H9 (cell line): Measurements from ENCODE around the gene SDR39U1. TPM values are rescaled to one million over a fixed set of nuclear protein-coding genes. Genes with fewer than 3 reads are reported as not detected.
A peak's percentile ranks its signal among the peaks of the same experiment; 100 is the strongest.

Experiments
- DNase-seq: peaks from one replicate; pipeline ENCODE4 v3.0.0-alpha.2; 2017
- H2AFZ ChIP-seq: one replicate; pipeline ENCODE4 v1.6.1; 2013; ENCODE audit warnings: mild to moderate bottlenecking, low read length, control low read depth, moderate library complexity
- H2AK5ac ChIP-seq: 2 replicates; pipeline ENCODE4 v1.6.1; 2013; ENCODE audit warnings: low read length, control low read depth, mixed read lengths; ENCODE audit not compliant: insufficient read length
- H2BK120ac ChIP-seq: one replicate; pipeline ENCODE4 v1.6.1; 2013; ENCODE audit warnings: low read depth, mild to moderate bottlenecking, low read length, control low read depth, inconsistent platforms; ENCODE audit not compliant: poor library complexity, severe bottlenecking
- H2BK12ac ChIP-seq: 2 replicates; pipeline ENCODE4 v1.6.1; 2013; ENCODE audit warnings: low read length, control low read depth, mixed read lengths, low read depth; ENCODE audit not compliant: insufficient read length
- H2BK15ac ChIP-seq: 2 replicates; pipeline ENCODE4 v1.6.1; 2013; ENCODE audit warnings: low read depth, low read length, control low read depth
- H2BK20ac ChIP-seq: one replicate; pipeline ENCODE4 v1.6.1; 2013; ENCODE audit warnings: low read depth, mild to moderate bottlenecking, low read length, control low read depth, inconsistent platforms; ENCODE audit not compliant: poor library complexity, severe bottlenecking
- H2BK5ac ChIP-seq: 2 replicates; pipeline ENCODE4 v1.6.1; 2013; ENCODE audit warnings: low read length, control low read depth, mixed read lengths; ENCODE audit not compliant: insufficient read length
- H3K14ac ChIP-seq: 2 replicates; pipeline ENCODE4 v1.6.1; 2013; ENCODE audit warnings: low read length, control low read depth; ENCODE audit not compliant: insufficient read depth
- H3K18ac ChIP-seq: 2 replicates; pipeline ENCODE4 v1.6.1; 2013; ENCODE audit warnings: low read depth, mild to moderate bottlenecking, mixed read lengths, low read length, control low read depth; ENCODE audit not compliant: insufficient read length
- H3K23ac ChIP-seq: 2 replicates; pipeline ENCODE4 v1.6.1; 2013; ENCODE audit warnings: low read length, control low read depth, mixed read lengths, low read depth; ENCODE audit not compliant: insufficient read length
- H3K23me2 ChIP-seq: 2 replicates; pipeline ENCODE4 v1.6.1; 2013; ENCODE audit warnings: low read depth, mild to moderate bottlenecking, mixed read lengths, low read length, control low read depth; ENCODE audit not compliant: insufficient read length, poor library complexity, severe bottlenecking
- H3K27ac ChIP-seq: 2 replicates; pipeline ENCODE4 v1.5.1; 2013; ENCODE audit warnings: low read length, control low read depth, mixed read lengths, low read depth; ENCODE audit not compliant: insufficient read length
- H3K27me3 ChIP-seq: 2 replicates; pipeline ENCODE4 v1.6.1; 2013; ENCODE audit warnings: low read length, control low read depth, inconsistent platforms; ENCODE audit not compliant: insufficient read depth
- H3K4ac ChIP-seq: 2 replicates; pipeline ENCODE4 v1.6.1; 2013; ENCODE audit warnings: low read depth, mild to moderate bottlenecking, control low read depth, inconsistent platforms, low read length, moderate library complexity
- H3K4me1 ChIP-seq: 2 replicates; pipeline ENCODE4 v1.6.1; 2013; ENCODE audit warnings: low read length, control low read depth, inconsistent platforms; ENCODE audit not compliant: insufficient read depth
- H3K4me2 ChIP-seq: 2 replicates; pipeline ENCODE4 v1.6.1; 2013; ENCODE audit warnings: low read length, control low read depth, mixed read lengths; ENCODE audit not compliant: insufficient read length, insufficient read depth
- H3K56ac ChIP-seq: 2 replicates; pipeline ENCODE4 v1.6.1; 2013; ENCODE audit warnings: low read depth, mild to moderate bottlenecking, mixed read lengths, low read length, control low read depth; ENCODE audit not compliant: insufficient read length
- H3K79me1 ChIP-seq: 2 replicates; pipeline ENCODE4 v1.6.1; 2013; ENCODE audit warnings: low read depth, mild to moderate bottlenecking, moderate library complexity, low read length, control low read depth, inconsistent platforms; ENCODE audit not compliant: insufficient read depth, poor library complexity, severe bottlenecking
- H3K79me2 ChIP-seq: 2 replicates; pipeline ENCODE4 v1.6.1; 2013; ENCODE audit warnings: low read length, control low read depth, inconsistent platforms; ENCODE audit not compliant: insufficient read depth
- H3K9ac ChIP-seq: 2 replicates; pipeline ENCODE4 v1.6.1; 2013; ENCODE audit warnings: low read length, control low read depth, mixed read lengths; ENCODE audit not compliant: insufficient read length; ENCODE audit errors: extremely low read depth
- H3K9me3 ChIP-seq: one replicate; pipeline ENCODE4 v1.6.1; 2013; ENCODE audit warnings: low read depth, low read length, inconsistent platforms; ENCODE audit not compliant: control insufficient read depth
- H3T11ph ChIP-seq: one replicate; pipeline ENCODE4 v1.6.1; 2013; ENCODE audit warnings: mild to moderate bottlenecking, low read length, control low read depth, inconsistent platforms
- H4K20me1 ChIP-seq: one replicate; pipeline ENCODE4 v1.6.1; 2013; ENCODE audit not compliant: control insufficient read depth, insufficient read length, insufficient read depth
- H4K5ac ChIP-seq: 2 replicates; pipeline ENCODE4 v1.6.1; 2013; ENCODE audit warnings: low read depth, mild to moderate bottlenecking, mixed read lengths, low read length, control low read depth; ENCODE audit not compliant: insufficient read length
- H4K8ac ChIP-seq: replicated peaks from 2 replicates; pipeline ENCODE4 v1.6.1; 2013; ENCODE audit warnings: low read length, control low read depth, mixed read lengths, low read depth; ENCODE audit not compliant: insufficient read length
- H4K91ac ChIP-seq: 2 replicates; pipeline ENCODE4 v1.6.1; 2013; ENCODE audit warnings: low read depth, mild to moderate bottlenecking, moderate library complexity, mixed read lengths, low read length, control low read depth; ENCODE audit not compliant: insufficient read length
- H3K27ac Mint-ChIP-seq, 3 experiments: 2 replicates in 2 of 3; 3 replicates in 1 of 3; pipeline ENCODE4 v1.8.0; 2020 to 2021; ENCODE audit warnings: mixed read lengths in 3 of 3, mild to moderate bottlenecking in 1 of 3, moderate library complexity in 1 of 3
- H3K27me3 Mint-ChIP-seq: 2 replicates; pipeline ENCODE4 v1.8.0; 2021; ENCODE audit warnings: low read depth, mild to moderate bottlenecking, moderate library complexity, mixed read lengths
- H3K36me3 Mint-ChIP-seq, 3 experiments: 2 replicates in 2 of 3; 3 replicates in 1 of 3; pipeline ENCODE4 v1.8.0; 2020 to 2021; ENCODE audit warnings: low read depth in 3 of 3, mixed read lengths in 3 of 3; ENCODE audit not compliant: insufficient read depth in 1 of 3
- H3K4me1 Mint-ChIP-seq, 2 experiments: 2 replicates each; pipeline ENCODE4 v1.8.0; 2020; ENCODE audit warnings: mixed read lengths in 2 of 2
- H3K4me3 Mint-ChIP-seq, 2 experiments: 2 replicates in 1 of 2; 3 replicates in 1 of 2; pipeline ENCODE4 v1.8.0; 2020 to 2021; ENCODE audit warnings: mild to moderate bottlenecking in 2 of 2, mixed read lengths in 2 of 2, moderate library complexity in 1 of 2
- H3K9me3 Mint-ChIP-seq, 2 experiments: 2 replicates in 1 of 2; 3 replicates in 1 of 2; pipeline ENCODE4 v1.8.0; 2020; ENCODE audit warnings: mild to moderate bottlenecking in 2 of 2, mixed read lengths in 2 of 2, moderate library complexity in 1 of 2
- CTCF ChIP-seq: fragments of 200-600 bp; sonication (generic); conservative IDR thresholded peaks from 3 replicates; pipeline ENCODE4 v1.8.0; 2021; ENCODE audit warnings: antibody characterized with exemption, mild to moderate bottlenecking
- WGBS: extraction: QIAGEN DNeasy Blood & Tissue Kit; methylation state at CpG from one replicate; pipeline ENCODE4 v1.1.7; 2013; ENCODE audit warnings: missing lambda C conversion rate, low lambda C conversion rate, mixed read lengths; ENCODE audit not compliant: insufficient read length; ENCODE audit errors: extremely low coverage; 5-methylcytosine and 5-hydroxymethylcytosine counted together
- total RNA-seq: library from RNA; stranded (reverse); gene quantifications from 2 replicates; pipeline ENCODE4 v1.2.1, GENCODE V29; 2021

Gene SDR39U1
- total RNA-seq, 1 experiment from 2014 or later = 56.2 TPM

DNA sequence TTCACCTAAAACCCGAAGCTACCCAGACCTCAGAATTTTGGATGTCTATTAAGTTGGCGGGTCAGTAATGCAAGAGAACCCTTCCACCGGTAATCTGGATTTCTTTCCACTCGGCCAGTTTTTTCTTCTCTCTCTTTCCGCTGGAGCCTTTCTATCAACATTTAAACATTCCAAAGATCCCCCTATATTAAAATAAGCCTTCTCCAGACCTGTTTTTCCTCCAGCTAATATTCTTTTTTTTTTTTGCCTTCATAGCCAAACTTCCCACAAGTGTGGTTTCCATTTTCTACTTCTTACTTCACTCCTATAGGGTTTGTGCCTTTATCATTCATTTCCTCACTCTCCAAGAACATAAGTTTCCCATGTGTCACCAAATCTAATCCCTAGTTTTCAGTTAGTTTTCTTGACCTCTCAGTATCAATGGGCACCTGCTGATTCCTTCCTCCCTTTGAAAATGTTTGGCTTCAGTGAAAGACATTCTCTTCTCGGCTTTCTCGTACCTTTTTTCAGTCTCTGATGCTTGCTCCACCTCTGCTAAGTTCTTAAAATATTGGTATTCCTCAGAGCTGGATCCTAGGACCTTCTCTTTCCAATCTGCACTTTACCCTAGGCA, 583 bp upstream of the SDR39U1 start:
- Histone ChIP-seq H3T11ph (no peak overlapping the region), H2AK5ac (no peak overlapping the region), H2BK15ac (no peak overlapping the region), H3K9ac (peak overlapping the region; percentile 85), H3K56ac (no peak overlapping the region), H3K23me2 (peaks cover 10% of the 10 kb centered on the region), H2BK12ac (no peak overlapping the region), H4K20me1 (no peaks in the 10 kb centered on the region), H3K4me2 (peak overlapping the region; percentile 69), H3K27me3 (no peaks in the 10 kb centered on the region), H3K4ac (no peak overlapping the region), H3K79me2 (no peaks in the 10 kb centered on the region), H2BK20ac (no peak overlapping the region), H2BK5ac (no peak overlapping the region), H2BK120ac (no peak overlapping the region), H3K23ac (no peak overlapping the region), H3K79me1 (peaks cover 2% of the 10 kb centered on the region), H2AFZ (peak overlapping the region; percentile 85), H3K9me3 (no peaks in the 10 kb centered on the region), H3K18ac (no peak overlapping the region), H3K4me1 (no peaks in the 10 kb centered on the region), H3K14ac (no peak overlapping the region), H4K8ac (no peak overlapping the region), H4K5ac (no peak overlapping the region), H4K91ac (no peak overlapping the region), H3K27ac (no peak overlapping the region)
- Mint-ChIP-seq H3K4me1 (peaks cover 13 to 14% of the 10 kb centered on the region in 2 experiments), H3K36me3 (peaks cover 18 to 33% (median 30%) of the 10 kb centered on the region in 3 experiments), H3K27me3 (no peaks in the 10 kb centered on the region; the same call in 1 of the 2 replicates), H3K4me3 (peak overlapping the region; percentile 90 to 91), H3K9me3 (no peaks in the 10 kb centered on the region; a peak in 1 of 5 replicates), H3K27ac (peak overlapping the region; percentile 99 to 100 (median 99))
- WGBS = no CpG with 5 or more reads among the region's 7 CpGs
- no peak for TF ChIP-seq CTCF
- DNase-seq = no peak
